Lower leg skin (tissue), 4 donors: ENCODE results near the gene IMPDH1. TPM values are rescaled to one million over a fixed set of nuclear protein-coding genes. Genes with fewer than 3 reads are reported as not detected.

Source experiments
- DNase-seq, 2 donors: peaks; one replicate each; pipeline ENCODE4 v3.0.0-alpha.2; 2019; ENCODE audit warnings: low spot score in 2 of 2
- H3K4me3 ChIP-seq: fragments of 200-600 bp; sonication (generic); 2 replicates; pipeline ENCODE4 v1.5.1; 2017; ENCODE audit warnings: mild to moderate bottlenecking, low read depth; ENCODE audit not compliant: poor library complexity, severe bottlenecking
- CTCF ChIP-seq, 3 donors: fragments of 450-650 bp; IDR thresholded peaks; one replicate each; pipeline ENCODE4 v1.5.1; 2016; ENCODE audit warnings: antibody characterized with exemption in 3 of 3, mild to moderate bottlenecking in 3 of 3, moderate library complexity in 2 of 3
- POLR2A ChIP-seq, 2 donors: fragments of 450-650 bp; IDR thresholded peaks; one replicate each; pipeline ENCODE4 v1.6.1; 2016 to 2017; ENCODE audit warnings: antibody characterized with exemption in 2 of 2, mild to moderate bottlenecking in 1 of 2, moderate library complexity in 1 of 2
- WGBS, 2 donors: methylation state at CpG; one replicate each; pipeline ENCODE4 v1.1.5; 2018; 5-methylcytosine and 5-hydroxymethylcytosine counted together
- intact Hi-C: fragments of 100-400 bp; cut with DNase I; formaldehyde crosslinking; loops from one replicate; pipeline ENCODE4 v1.15.0; 2023; ENCODE audit warnings: low total_unique reads
- total RNA-seq, 4 donors: library from RNA; depleted of rRNA; stranded (reverse); fragments of >200 nt; gene quantifications; one replicate each; pipeline ENCODE4 v1.1.0, GENCODE V29; 2016

The IMPDH1 gene
- total RNA-seq, 4 donors from 2014 or later = 45.6 to 71.7 (median 48.7) TPM

GRCh38 chr7:128405471-128406313 lies 4.1 kb downstream of the IMPDH1 start:
- DNase-seq = peak in 1 of 2 donors; percentile 86
- intact Hi-C loops = no loop called here
- no peak for TF ChIP-seq POLR2A (IDR thresholded peaks at IDR 0.05)
- no peak for TF ChIP-seq CTCF (IDR thresholded peaks at IDR 0.05)
- H3K4me3 ChIP-seq = peak overlapping the region; percentile 48
- WGBS, 2 donors = 0% methylated on average over 29 of the region's 107 CpGs; no CpG with 5 or more reads in 1 of the 2 donors

GRCh38 chr7:128404886-128405470 lies 4.8 kb downstream of the IMPDH1 start:
- intact Hi-C loops = no loop called here
- TF ChIP-seq POLR2A (IDR thresholded peaks at IDR 0.05) (no peak), CTCF (IDR thresholded peaks at IDR 0.05) (no peak)
- WGBS, 2 donors = 27 to 39% methylated on average over 13 of the region's 13 CpGs
- DNase-seq = no peak
- peak overlapping the region; percentile 48 for H3K4me3 ChIP-seq

GRCh38 chr7:128404143-128404681 lies 5.6 kb downstream of the IMPDH1 start:
- WGBS, 2 donors = 68 to 75% methylated on average over 9 of the region's 9 CpGs
- intact Hi-C loops = no loop called here
- TF ChIP-seq POLR2A (IDR thresholded peaks at IDR 0.05) (no peak), CTCF (IDR thresholded peaks at IDR 0.05) (no peak)
- DNase-seq = no peak
- no peak overlapping the region for H3K4me3 ChIP-seq

DNA sequence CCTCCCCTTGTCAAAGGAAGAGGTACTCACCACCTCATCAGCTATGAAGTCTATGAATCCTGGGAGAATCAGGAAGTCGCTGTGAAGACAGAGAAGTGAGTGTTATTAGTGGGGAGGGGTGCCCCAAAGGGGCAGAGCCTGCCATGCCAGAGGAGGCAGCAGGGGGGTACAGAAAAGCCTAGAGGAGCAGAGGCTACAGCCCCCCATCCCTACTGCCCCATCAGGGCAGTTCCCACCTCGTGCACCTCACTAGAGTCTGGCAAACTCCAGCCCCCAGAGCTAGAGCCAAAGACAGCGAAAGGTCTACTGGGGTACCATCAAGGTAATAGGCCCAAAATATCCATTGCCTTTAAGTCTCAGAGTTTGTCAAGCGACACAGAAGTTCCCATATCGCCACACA lies 6.1 kb downstream of the IMPDH1 start:
- WGBS, 2 donors = 83 to 86% methylated on average over 5 of the region's 5 CpGs

DNA sequence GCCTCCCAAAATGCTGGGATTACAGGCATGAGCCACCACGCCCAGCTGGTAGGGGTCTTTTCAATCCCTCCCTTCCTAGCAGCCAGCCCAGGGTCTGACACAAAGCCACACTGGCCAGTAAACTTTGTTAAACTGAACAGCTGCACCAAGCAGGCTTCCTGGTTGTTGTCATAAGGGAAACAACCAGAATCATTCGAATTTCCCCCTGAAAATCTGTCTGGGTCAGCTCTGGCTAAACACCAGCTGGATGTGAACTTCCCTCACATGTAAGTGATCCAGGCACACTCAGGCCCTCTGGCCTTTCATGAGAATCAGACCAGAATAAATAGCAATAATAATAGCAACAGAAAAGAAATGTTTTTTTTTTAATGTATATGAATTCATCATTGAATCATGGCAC lies 7.4 kb downstream of the IMPDH1 start:
- H3K4me3 ChIP-seq = no peak overlapping the region
- no peak for DNase-seq
- 70 to 88% methylated on average over 2 of the region's 2 CpGs for WGBS, 2 donors
- intact Hi-C loops = no loop called here
- TF ChIP-seq POLR2A (IDR thresholded peaks at IDR 0.05) (no peak), CTCF (IDR thresholded peaks at IDR 0.05) (no peak)

More for the DNA sequence above, 6.1 kb downstream of the IMPDH1 start:
- H3K4me3 ChIP-seq = no peak overlapping the region
- no peak for TF ChIP-seq POLR2A (IDR thresholded peaks at IDR 0.05)
- TF ChIP-seq CTCF (IDR thresholded peaks at IDR 0.05) = no peak
- intact Hi-C loops = no loop called here
- no peak for DNase-seq
